Activated CD4-positive, alpha-beta memory T cell treated with anti-CD3 and anti-CD28 coated beads, Interleukin-2, amount 10 ng/mL, durations not matched to agents 7 days and 5 days (primary cell): ENCODE measurements around the gene TMEM181. TPM values are rescaled to one million over a fixed set of nuclear protein-coding genes. Genes with fewer than 3 reads are reported as not detected.
A peak's percentile ranks its signal among the peaks of the same experiment; 100 is the strongest.
"Not testable (repeated sequence)": the region's sequence is repeated elsewhere in the genome, so short reads cannot be mapped to it uniquely, and the experiment has no call there.

Experiments used
- CTCF ChIA-PET: fragments of 350-600 bp; sonication (Branson Sonifier 250); formaldehyde crosslinking; loops from one replicate; lab custom pipeline; 2021; ENCODE audit warnings: antibody characterized with exemption, inconsistent platforms; lab: Charles Lee
- POLR2A ChIA-PET: fragments of 350-600 bp; sonication (Branson Sonifier 250); formaldehyde crosslinking; loops from one replicate; lab custom pipeline; 2021; ENCODE audit warnings: antibody characterized with exemption; lab: Charles Lee
- DNase-seq: peaks from one replicate; pipeline ENCODE4 v3.0.0-alpha.2; 2020
- H3K27ac Mint-ChIP-seq: one replicate; pipeline ENCODE4 v1.8.0; 2021; ENCODE audit warnings: mild to moderate bottlenecking, mixed read lengths
- H3K27me3 Mint-ChIP-seq: one replicate; pipeline ENCODE4 v1.8.0; 2021; ENCODE audit warnings: mixed read lengths
- H3K36me3 Mint-ChIP-seq: one replicate; pipeline ENCODE4 v1.8.0; 2021; ENCODE audit warnings: low read depth, mixed read lengths
- H3K4me1 Mint-ChIP-seq: one replicate; pipeline ENCODE4 v1.8.0; 2021; ENCODE audit warnings: mixed read lengths
- H3K4me3 Mint-ChIP-seq: one replicate; pipeline ENCODE4 v1.8.0; 2021; ENCODE audit warnings: mild to moderate bottlenecking, mixed read lengths
- H3K9me3 Mint-ChIP-seq: one replicate; pipeline ENCODE4 v1.8.0; 2021; ENCODE audit warnings: mixed read lengths
- total RNA-seq, 2 experiments: library from RNA; stranded (reverse); gene quantifications; one replicate each; pipeline ENCODE4 v1.2.3, GENCODE V29; 2021

TMEM181 gene
- total RNA-seq, 2 experiments from 2014 or later: 20.2 to 20.5 TPM

- H3K4me3 Mint-ChIP-seq: no peak overlapping the region
- peaks cover 68% of the 10 kb centered on the region for H3K36me3 Mint-ChIP-seq
- peak; percentile 12 for DNase-seq
- H3K27me3 Mint-ChIP-seq: no peaks in the 10 kb centered on the region
- H3K9me3 Mint-ChIP-seq: no peaks in the 10 kb centered on the region
- peaks cover 7% of the 10 kb centered on the region for H3K4me1 Mint-ChIP-seq
- CTCF ChIA-PET: interaction anchor here (1.1 kb wide), 1 partner anchor 387 kb away, joined by 3 read pairs; no protein-coding TSS in a partner anchor
- POLR2A ChIA-PET: no interaction called here
- H3K27ac Mint-ChIP-seq: no peak overlapping the region
These were observed 47.7 kb downstream of the TMEM181 start for GRCh38 chr6:158607411-158608170.

GRCh38 chr6:158608221-158608620, 48.3 kb downstream of the TMEM181 start:
- peaks cover 70% of the 10 kb centered on the region for H3K36me3 Mint-ChIP-seq

GRCh38 chr6:158609455-158610155, 49.7 kb downstream of the TMEM181 start:
- ChIA-PET CTCF (interaction anchor here (0.7 to 1.4 kb wide), 2 partner anchors 42 to 82 kb away, joined by 3 read pairs; no protein-coding TSS in a partner anchor), POLR2A (no interaction called here)
- H3K27ac Mint-ChIP-seq: no peak overlapping the region
- H3K9me3 Mint-ChIP-seq: no peaks in the 10 kb centered on the region
- H3K4me1 Mint-ChIP-seq: peaks cover 4% of the 10 kb centered on the region
- no peak overlapping the region for H3K4me3 Mint-ChIP-seq
- peaks cover 75% of the 10 kb centered on the region for H3K36me3 Mint-ChIP-seq
- no peaks in the 10 kb centered on the region for H3K27me3 Mint-ChIP-seq
- DNase-seq: peak; percentile 11

More at GRCh38 chr6:158608221-158608620, 48.3 kb downstream of the TMEM181 start:
- Mint-ChIP-seq H3K9me3 (no peaks in the 10 kb centered on the region), H3K4me3 (no peak overlapping the region), H3K27ac (no peak overlapping the region), H3K27me3 (no peaks in the 10 kb centered on the region), H3K4me1 (peaks cover 4% of the 10 kb centered on the region)
- CTCF ChIA-PET: interaction anchor here (1.1 kb wide), 1 partner anchor 387 kb away, joined by 3 read pairs; no protein-coding TSS in a partner anchor
- POLR2A ChIA-PET: no interaction called here
- DNase-seq: peak; percentile 4

GRCh38 chr6:158610319-158610968, 50.6 kb downstream of the TMEM181 start:
- ChIA-PET POLR2A (no interaction called here), CTCF (no interaction called here)
- H3K4me1 Mint-ChIP-seq: peaks cover 2% of the 10 kb centered on the region
- no peak overlapping the region for H3K27ac Mint-ChIP-seq
- DNase-seq: peak; percentile 3
- no peaks in the 10 kb centered on the region for H3K9me3 Mint-ChIP-seq
- H3K36me3 Mint-ChIP-seq: peaks cover 79% of the 10 kb centered on the region
- no peaks in the 10 kb centered on the region for H3K27me3 Mint-ChIP-seq
- H3K4me3 Mint-ChIP-seq: no peak overlapping the region

- no peak for DNase-seq
- ChIA-PET POLR2A (no interaction called here), CTCF (no interaction called here)
- Mint-ChIP-seq H3K4me1 (no peaks in the 10 kb centered on the region), H3K27ac (no peak overlapping the region), H3K27me3 (no peaks in the 10 kb centered on the region), H3K9me3 (no peaks in the 10 kb centered on the region), H3K36me3 (peaks cover 79% of the 10 kb centered on the region), H3K4me3 (no peak overlapping the region)
These were observed 51.1 kb downstream of the TMEM181 start for GRCh38 chr6:158611039-158611438.

GRCh38 chr6:158611541-158612370, 51.9 kb downstream of the TMEM181 start:
- CTCF ChIA-PET: no interaction called here
- H3K36me3 Mint-ChIP-seq: peaks cover 80% of the 10 kb centered on the region
- H3K27ac Mint-ChIP-seq: no peak overlapping the region
- DNase-seq: peak; percentile 9
- H3K4me1 Mint-ChIP-seq: no peaks in the 10 kb centered on the region
- H3K4me3 Mint-ChIP-seq: no peak overlapping the region
- H3K27me3 Mint-ChIP-seq: no peaks in the 10 kb centered on the region
- POLR2A ChIA-PET: no interaction called here
- H3K9me3 Mint-ChIP-seq: no peaks in the 10 kb centered on the region

- H3K4me1 Mint-ChIP-seq, H3K4me3 Mint-ChIP-seq, CTCF ChIA-PET, H3K9me3 Mint-ChIP-seq, POLR2A ChIA-PET, H3K27ac Mint-ChIP-seq, DNase-seq, H3K27me3 Mint-ChIP-seq: not testable (repeated sequence)
- H3K36me3 Mint-ChIP-seq: peaks cover 89% of the 10 kb centered on the region
These were observed 54.7 kb downstream of the TMEM181 start for GRCh38 chr6:158614606-158615005.

GRCh38 chr6:158618289-158618688, 58.4 kb downstream of the TMEM181 start:
- peaks cover 77% of the 10 kb centered on the region for H3K36me3 Mint-ChIP-seq
- H3K4me3 Mint-ChIP-seq, DNase-seq, H3K4me1 Mint-ChIP-seq, H3K9me3 Mint-ChIP-seq, H3K27ac Mint-ChIP-seq, POLR2A ChIA-PET, H3K27me3 Mint-ChIP-seq, CTCF ChIA-PET: not testable (repeated sequence)

GRCh38 chr6:158619922-158620801, 60.3 kb downstream of the TMEM181 start:
- ChIA-PET CTCF (interaction anchor here (0.7 to 1.5 kb wide), 2 partner anchors 373 to 399 kb away, joined by 3 read pairs; no protein-coding TSS in a partner anchor), POLR2A (interaction anchor here (1.1 to 2.3 kb wide), 2 partner anchors 24 to 29 kb away, joined by 3 to 6 read pairs; partner anchors contain the start of genes DYNLT1 and SYTL3)
- H3K9me3 Mint-ChIP-seq: no peaks in the 10 kb centered on the region
- peaks cover 10% of the 10 kb centered on the region for H3K4me1 Mint-ChIP-seq
- H3K27ac Mint-ChIP-seq: no peak overlapping the region
- H3K27me3 Mint-ChIP-seq: no peaks in the 10 kb centered on the region
- peaks cover 64% of the 10 kb centered on the region for H3K36me3 Mint-ChIP-seq
- H3K4me3 Mint-ChIP-seq: no peak overlapping the region
- DNase-seq: peak; percentile 7

- H3K9me3 Mint-ChIP-seq: no peaks in the 10 kb centered on the region
- peaks cover 10% of the 10 kb centered on the region for H3K4me1 Mint-ChIP-seq
- DNase-seq: peak; percentile 12
- H3K27ac Mint-ChIP-seq: no peak overlapping the region
- H3K4me3 Mint-ChIP-seq: no peak overlapping the region
- ChIA-PET POLR2A (interaction anchor here (0.8 to 2.3 kb wide), 3 partner anchors 23 to 52 kb away, joined by 3 to 6 read pairs (median 4); partner anchors contain the start of genes DYNLT1 and SYTL3), CTCF (interaction anchor here (1.5 kb wide), 1 partner anchor 400 kb away, joined by 3 read pairs; no protein-coding TSS in a partner anchor)
- no peaks in the 10 kb centered on the region for H3K27me3 Mint-ChIP-seq
- peaks cover 61% of the 10 kb centered on the region for H3K36me3 Mint-ChIP-seq
These were observed 61.2 kb downstream of the TMEM181 start for GRCh38 chr6:158620963-158621693.
